ENCODE results near the gene COMTD1.

Gene COMTD1

DNA sequence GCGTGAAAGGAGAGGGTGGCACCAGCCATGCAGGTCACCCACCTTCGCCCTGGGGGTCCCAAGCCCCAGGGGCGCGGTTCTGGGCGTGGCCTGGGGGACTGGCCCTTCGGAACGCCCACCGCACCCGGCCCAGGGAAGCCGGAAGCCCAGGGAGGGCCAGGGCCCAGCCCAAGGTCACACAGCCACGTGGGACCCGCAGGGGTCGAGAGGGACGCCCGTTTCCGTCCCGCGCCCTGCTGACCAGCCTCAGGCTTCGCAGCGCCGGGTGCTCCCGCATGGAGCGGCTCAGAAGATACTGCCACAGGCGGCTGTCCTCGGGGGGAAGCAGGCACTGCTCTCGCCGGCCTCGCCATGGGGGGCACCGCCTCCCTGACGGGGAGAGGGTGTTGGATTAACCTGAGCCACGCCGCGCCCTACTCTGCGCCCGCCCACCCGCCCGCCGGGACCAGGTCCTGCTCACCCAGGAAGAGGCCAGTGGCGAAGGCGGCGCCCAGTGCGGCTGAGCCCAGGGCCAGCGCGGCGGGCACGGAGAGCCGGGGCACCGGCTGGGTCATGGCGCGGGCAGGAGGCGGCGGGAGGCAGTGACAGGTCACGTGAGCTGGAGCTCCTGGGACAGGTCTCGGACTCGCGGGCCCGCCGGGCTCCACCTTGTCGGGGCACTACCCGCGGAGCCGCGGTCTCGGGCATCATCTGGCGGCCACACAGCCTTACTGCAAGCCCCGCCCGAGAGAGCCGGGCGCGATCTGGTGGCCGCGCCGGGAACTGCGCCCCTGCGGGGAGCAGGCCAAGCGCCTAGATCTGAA is at the start of gene COMTD1:
COMTD1 (minus strand) TSS at position 583 of the 803 bp plus-strand sequence; CDS start at position 554, 29 bp downstream.
- FAIRE-seq (no peak), DNase-seq (ENCODE audit: insufficient read length, low spot score) (peak; percentile 97)
- TF ChIP-seq POLR2A (IDR thresholded peaks at IDR 0.05; ENCODE audit: low read depth, low read length): peak; percentile 23; the same call in 1 of the 2 replicates

DNA sequence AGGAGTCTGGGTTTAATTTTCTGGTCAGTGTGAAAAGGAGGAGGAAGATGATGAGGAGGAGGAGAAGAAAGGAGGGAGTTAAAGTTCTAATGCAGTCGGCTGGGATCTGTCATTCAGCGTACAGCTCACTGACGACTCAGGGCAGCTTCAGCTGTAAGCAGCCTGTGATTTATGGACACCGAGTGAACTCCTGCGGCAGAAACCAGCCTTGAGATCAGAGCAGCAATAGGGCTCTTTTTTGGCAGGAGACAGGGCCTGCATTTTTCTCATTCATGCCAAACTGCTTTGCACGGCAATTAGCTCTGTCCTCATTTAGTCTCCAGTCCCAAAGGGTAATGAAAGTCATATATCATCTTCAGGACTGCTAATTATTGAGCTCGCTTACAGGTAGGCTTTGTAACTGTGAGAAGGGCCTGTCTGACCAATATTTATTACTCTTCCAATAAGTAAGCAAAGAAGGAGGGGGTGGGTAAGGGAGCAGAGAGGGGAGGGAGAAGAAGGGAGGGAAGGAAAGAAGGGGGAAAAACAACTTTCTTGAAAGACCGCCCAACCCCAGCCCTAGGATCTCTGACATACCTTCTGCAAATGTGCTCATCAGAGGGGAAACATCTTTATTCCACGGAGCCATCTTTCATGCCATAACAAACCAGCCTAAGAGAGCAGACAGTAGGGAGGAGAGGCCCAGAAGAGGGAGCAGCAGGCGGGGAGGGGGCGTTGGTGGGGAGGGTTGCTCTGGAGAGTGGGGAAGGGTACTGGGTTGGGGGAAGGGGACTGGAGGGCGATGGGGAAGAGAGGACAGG is 48.1 kb upstream of the COMTD1 start:
- FAIRE-seq: no peak
- TF ChIP-seq POLR2A (IDR thresholded peaks at IDR 0.05; ENCODE audit: low read depth, low read length): no peak
- DNase-seq (ENCODE audit: insufficient read length, low spot score): no peak

DNA sequence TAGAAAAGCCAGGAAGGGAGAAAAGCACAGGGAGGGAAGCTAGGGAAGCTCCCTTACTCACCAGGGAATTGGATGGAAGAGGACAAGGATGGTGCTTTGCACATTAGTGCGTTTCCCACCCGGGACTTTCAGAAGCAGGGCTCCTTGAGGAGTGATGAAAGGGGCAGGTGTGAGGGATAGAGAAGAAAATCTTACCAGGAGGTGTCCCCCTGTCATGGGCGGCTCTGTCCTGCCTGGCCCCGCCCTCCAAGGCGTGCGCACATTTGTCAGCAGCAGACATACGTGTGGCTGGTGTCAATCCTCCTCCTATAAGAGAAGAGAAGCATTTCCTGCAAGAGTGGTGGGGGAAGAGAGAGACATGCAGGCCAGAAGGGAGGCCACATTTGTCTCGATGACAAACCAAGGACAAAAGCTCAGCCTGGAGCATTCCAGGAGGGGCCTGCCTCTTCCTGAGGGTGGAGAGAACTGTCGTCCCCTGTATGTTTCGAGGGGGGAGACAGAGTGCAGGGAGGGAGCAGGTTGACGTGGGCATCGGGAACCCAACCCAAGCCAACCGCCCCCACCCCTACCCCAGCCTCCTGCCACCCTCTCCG is 47.4 kb upstream of the COMTD1 start:
- FAIRE-seq: no peak
- TF ChIP-seq POLR2A (IDR thresholded peaks at IDR 0.05; ENCODE audit: low read depth, low read length): no peak
- no peak for DNase-seq (ENCODE audit: insufficient read length, low spot score)

DNA sequence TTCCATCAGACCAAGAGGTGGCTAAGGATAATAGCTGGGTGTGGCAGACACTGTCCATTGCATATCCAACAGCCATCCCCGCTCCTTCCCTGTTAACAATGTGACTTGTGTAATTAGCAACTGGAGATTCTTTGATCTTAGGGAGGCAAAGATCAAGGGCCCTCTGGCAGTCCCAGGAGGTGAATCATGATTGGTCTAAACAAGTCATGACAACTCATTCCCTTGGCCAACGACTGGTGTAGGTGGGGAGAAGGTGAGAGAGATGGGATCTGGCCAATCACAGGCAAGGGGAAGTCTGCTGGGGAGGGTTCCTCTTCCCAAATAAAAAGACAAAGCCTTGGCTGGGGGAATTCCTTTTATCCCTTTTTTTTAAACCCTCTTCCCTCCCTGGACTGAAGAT is 46.2 kb upstream of the COMTD1 start:
- TF ChIP-seq POLR2A (IDR thresholded peaks at IDR 0.05; ENCODE audit: low read depth, low read length): no peak
- DNase-seq (ENCODE audit: insufficient read length, low spot score) (no peak), FAIRE-seq (no peak)

DNA sequence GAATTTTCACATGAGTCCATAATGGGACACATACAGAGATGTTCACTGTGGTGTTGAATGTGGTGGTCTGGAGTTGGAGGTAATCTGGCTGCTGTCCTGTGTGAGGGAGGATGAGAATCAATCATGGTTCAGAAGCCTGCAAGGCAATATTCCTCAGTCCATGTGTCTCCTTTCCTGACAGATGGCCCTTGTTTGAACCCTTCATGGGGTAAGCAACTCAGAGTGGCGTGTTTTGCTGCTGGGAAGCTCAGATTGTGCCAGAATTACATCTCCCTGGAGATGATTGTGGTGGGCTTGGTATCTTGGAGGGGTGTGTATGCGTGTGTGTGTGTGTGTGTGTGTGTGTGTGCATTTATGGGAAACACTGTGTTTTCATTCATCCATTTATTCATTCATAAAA is 44.5 kb upstream of the COMTD1 start:
- DNase-seq (ENCODE audit: insufficient read length, low spot score) (no peak), FAIRE-seq (no peak)
- TF ChIP-seq POLR2A (IDR thresholded peaks at IDR 0.05; ENCODE audit: low read depth, low read length): no peak

DNA sequence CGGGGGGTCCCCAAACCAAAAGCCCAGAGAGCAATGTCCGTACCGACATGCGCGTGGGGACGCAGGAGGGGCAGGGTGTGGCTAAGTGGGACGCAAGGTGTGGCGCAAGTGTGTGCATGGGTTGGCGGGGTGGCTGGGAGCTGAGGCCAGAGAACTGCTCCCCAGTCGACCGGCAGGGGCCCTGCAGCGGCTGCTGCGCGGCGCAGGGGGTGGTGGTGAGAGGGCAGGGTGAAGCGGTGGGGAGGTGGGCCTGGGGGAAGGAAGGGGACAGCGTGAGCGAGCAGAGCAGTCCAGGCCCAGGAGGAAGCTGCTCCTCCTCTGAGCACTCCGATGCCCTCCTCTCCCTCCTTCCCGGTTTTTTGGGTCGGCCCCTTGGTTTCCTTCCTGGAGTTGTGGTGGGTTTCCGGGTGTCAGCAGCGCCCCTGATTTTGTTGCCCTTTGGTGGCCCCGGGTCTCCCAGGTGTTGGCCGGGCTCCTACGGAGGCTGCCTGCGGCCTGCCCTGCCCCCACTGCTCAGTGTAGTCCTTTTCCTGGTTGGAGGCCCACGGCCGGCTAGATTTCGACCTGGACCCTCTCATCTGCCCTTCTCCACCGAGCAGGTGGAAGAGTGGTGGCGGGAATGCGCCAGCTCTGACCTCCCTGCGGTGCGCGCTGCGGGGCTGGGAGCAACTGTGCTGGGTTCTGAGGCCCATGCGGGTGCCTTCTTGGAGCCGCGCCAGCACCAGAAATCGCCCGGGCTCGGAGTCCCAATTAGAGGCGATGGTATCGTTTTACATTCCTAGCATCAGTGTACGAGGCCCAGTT is 40.5 kb upstream of the COMTD1 start:
- FAIRE-seq (no peak), DNase-seq (ENCODE audit: insufficient read length, low spot score) (no peak)
- no peak for TF ChIP-seq POLR2A (IDR thresholded peaks at IDR 0.05; ENCODE audit: low read depth, low read length)

DNA sequence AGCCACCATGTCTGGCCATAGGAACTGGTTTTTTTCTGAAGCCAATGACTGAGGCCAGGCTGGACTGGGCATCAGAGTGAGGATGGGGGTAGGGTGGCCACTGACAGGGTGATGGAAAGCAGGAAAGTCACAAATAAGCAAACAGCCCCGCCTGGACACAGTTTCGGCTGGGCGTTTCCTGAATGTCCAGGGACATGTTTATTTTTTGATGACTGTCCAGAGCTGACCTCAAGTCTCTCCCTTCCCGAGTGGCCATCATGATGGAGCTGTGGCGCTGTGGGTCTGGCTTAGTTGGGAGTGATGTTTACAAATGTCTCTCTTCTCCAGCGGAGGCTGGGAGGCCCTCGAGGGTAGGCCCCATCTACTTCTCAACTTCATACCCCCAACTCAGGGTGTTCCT is 37.1 kb upstream of the COMTD1 start:
- no peak for DNase-seq (ENCODE audit: insufficient read length, low spot score)
- FAIRE-seq: no peak
- TF ChIP-seq POLR2A (IDR thresholded peaks at IDR 0.05; ENCODE audit: low read depth, low read length): no peak

DNA sequence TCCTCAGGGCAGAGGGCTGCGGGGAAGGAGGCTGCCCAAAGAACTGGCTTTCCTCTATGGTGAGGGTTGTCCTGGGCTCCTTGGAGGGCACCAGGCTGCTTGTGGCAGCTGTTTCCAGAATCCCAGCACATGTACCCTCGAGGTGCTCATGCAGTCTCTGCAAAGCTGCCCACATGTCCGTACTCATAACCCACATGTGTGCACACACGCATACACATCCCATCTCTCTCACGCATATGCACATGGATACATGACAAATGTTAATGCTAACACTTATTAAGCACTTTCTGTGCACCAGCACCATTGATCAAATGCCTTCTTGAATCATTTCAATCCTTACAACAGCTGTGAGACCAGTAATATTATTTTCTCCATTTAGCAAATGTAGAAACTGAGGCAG is 36.3 kb upstream of the COMTD1 start:
- no peak for DNase-seq (ENCODE audit: insufficient read length, low spot score)
- no peak for TF ChIP-seq POLR2A (IDR thresholded peaks at IDR 0.05; ENCODE audit: low read depth, low read length)
- FAIRE-seq: no peak

DNA sequence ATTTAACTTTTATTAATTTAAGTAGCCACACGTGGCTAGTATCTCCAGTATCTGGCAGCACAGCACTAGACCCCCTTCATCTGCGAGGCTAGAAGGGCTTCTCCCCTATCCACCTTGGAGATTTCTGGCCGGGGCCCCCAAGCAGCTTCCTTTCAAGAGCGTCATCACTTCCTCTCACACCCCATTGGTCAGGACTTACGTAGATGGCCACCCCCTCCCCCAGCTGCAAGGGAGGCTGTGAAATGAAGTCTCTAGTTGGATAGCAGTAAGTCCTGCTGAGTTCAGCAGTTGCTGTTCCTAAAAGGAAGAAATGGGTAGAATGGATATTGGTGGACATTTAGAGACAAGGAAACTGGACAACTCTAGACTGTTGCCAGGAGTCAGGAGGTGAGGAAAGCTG is 33.8 kb upstream of the COMTD1 start:
- DNase-seq (ENCODE audit: insufficient read length, low spot score) (no peak), FAIRE-seq (no peak)
- TF ChIP-seq POLR2A (IDR thresholded peaks at IDR 0.05; ENCODE audit: low read depth, low read length): no peak

DNA sequence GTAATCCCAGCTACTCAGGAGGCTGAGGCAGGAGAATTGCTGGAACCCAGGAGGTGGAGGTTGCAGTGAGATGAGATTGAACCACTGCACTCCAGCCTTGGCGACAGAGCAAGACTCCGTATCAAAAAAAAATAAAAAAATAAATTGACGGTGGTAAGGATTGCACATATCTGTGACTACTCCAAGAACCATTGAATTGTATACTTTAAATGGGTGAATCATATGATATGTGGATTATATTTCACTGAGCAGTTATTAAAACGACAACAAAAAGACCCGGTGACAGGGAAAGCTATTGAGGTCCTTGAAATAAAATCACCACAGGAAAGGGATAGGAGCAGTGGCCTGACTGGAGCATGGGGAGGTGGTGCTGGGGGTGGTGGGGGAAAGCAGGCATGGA is 31.2 kb upstream of the COMTD1 start:
- no peak for TF ChIP-seq POLR2A (IDR thresholded peaks at IDR 0.05; ENCODE audit: low read depth, low read length)
- FAIRE-seq (no peak), DNase-seq (ENCODE audit: insufficient read length, low spot score) (no peak)

DNA sequence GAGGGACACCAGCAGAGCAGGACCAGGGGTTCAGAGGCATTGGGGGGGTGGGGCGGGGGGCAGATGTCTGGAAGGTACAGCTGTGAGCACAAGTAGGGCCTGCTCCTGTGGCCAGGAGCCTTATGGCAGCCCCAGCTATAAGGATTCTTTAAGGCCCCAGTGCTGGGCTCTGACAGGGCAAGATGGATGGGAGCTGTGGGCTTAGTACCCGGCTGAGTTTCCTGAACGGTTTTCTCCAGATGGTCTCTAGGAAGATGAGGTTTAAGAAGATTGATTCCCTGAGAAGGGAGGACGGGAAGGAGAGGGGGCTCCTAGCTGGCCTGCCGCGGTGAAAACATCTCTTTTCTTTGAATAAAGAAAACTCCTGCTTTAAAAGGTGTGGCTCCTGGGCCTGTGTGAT is 30.1 kb upstream of the COMTD1 start:
- FAIRE-seq: no peak
- DNase-seq (ENCODE audit: insufficient read length, low spot score): no peak
- no peak for TF ChIP-seq POLR2A (IDR thresholded peaks at IDR 0.05; ENCODE audit: low read depth, low read length)

DNA sequence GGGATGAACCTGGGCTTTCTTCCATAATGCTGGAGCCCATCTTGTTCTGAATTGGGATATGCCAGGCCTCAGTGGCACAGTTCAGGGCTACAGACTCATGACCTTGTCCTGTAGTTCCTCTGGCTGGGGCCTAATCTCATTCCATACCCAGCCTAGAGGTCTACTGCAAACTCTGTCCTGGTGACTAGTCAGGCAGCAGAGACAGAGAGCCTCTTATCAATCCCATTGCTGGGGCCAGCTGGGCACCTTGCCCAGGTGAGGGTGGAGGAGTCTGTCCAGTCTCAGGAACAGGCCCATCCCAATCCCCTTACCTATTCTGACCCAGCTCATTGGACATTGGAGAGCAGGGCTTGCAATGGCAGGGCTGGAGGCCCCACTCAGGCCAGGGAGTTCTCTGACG is 28.0 kb upstream of the COMTD1 start:
- FAIRE-seq: no peak
- no peak for DNase-seq (ENCODE audit: insufficient read length, low spot score)
- TF ChIP-seq POLR2A (IDR thresholded peaks at IDR 0.05; ENCODE audit: low read depth, low read length): no peak

DNA sequence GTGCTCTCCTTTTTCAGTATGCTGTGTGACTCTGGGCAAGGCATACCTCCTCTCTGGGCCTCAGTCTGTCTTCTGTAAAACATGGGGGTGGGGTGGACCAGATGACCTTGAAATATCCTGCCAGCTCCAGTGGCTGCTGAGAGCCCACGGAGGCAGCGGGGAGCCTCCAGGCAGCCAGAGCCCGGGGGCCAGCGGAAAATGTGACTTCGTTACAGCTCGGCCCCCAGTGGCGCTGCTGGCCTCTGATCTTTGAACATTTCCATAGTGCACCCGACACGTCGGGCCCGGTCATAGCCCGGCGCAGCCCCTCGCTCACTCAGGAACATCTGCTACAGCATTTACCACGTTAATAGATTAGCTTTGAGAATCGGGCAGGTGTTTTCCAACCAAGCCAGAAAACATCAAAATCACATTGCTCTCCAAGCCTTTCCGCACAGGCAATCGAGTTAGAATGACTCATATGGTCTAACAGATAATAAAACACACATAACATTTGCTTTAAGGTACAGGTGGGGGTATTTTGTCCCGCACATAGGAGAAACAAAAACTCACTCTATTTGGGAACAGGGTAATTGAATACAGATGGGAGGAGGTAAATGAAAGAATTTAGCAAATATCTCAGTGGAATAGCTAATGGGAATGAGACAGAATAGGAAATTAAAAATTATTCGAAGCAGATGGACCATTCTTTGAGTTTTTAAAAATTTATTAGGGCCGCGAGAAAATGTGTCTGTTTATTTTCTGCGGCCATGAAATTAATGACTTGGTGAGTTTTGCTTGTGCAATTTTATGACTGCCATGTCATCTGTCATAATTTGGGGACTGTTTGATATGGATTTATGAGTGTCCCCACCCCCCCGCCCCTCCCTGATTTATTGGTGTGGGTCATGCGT is 26.3 kb upstream of the COMTD1 start:
- TF ChIP-seq POLR2A (IDR thresholded peaks at IDR 0.05; ENCODE audit: low read depth, low read length): no peak
- DNase-seq (ENCODE audit: insufficient read length, low spot score): no peak
- FAIRE-seq: no peak

Data from H54 (cell line).